Parathyroid adenoma (tissue), 2 donors: ENCODE measurements around the gene REG3A.
A peak's percentile ranks its signal among the peaks of the same experiment; 100 is the strongest.

Experiments
- H2AFZ ChIP-seq: fragments of 300-600 bp; sonication (generic); one replicate; pipeline ENCODE4 v1.7.0; 2017; ENCODE audit warnings: antibody characterized with exemption, mild to moderate bottlenecking
- H3K27ac ChIP-seq: fragments of 300-600 bp; sonication (generic); one replicate; pipeline ENCODE4 v1.7.0; 2017
- H3K27me3 ChIP-seq: fragments of 300-600 bp; sonication (generic); one replicate; pipeline ENCODE4 v1.7.0; 2017; ENCODE audit warnings: low read length; ENCODE audit not compliant: control insufficient read depth, insufficient read depth
- H3K36me3 ChIP-seq: fragments of 300-600 bp; sonication (generic); one replicate; pipeline ENCODE4 v1.7.0; 2017; ENCODE audit warnings: low read length; ENCODE audit not compliant: control insufficient read depth, insufficient read depth
- H3K4me1 ChIP-seq: fragments of 300-600 bp; sonication (generic); one replicate; pipeline ENCODE4 v1.7.0; 2017; ENCODE audit warnings: control low read depth
- H3K4me2 ChIP-seq: fragments of 300-600 bp; sonication (generic); one replicate; pipeline ENCODE4 v1.7.0; 2017; ENCODE audit warnings: low read length
- H3K4me3 ChIP-seq: fragments of 300-600 bp; sonication (generic); one replicate; pipeline ENCODE4 v1.7.0; 2017; ENCODE audit warnings: low read depth, low read length
- H3K79me2 ChIP-seq: fragments of 300-600 bp; sonication (generic); one replicate; pipeline ENCODE4 v1.7.0; 2017; ENCODE audit warnings: control low read depth
- H3K9ac ChIP-seq: fragments of 300-600 bp; sonication (generic); one replicate; pipeline ENCODE4 v1.7.0; 2017; ENCODE audit warnings: mild to moderate bottlenecking
- H3K9me3 ChIP-seq: fragments of 300-600 bp; sonication (generic); one replicate; pipeline ENCODE4 v1.7.0; 2017; ENCODE audit warnings: low read length; ENCODE audit not compliant: control insufficient read depth
- CTCF ChIP-seq: fragments of 300-600 bp; sonication (generic); IDR thresholded peaks from one replicate; pipeline ENCODE4 v1.7.0; 2017; ENCODE audit warnings: antibody characterized with exemption, mild to moderate bottlenecking
- donor health status: primary hyperparathyroidism.

The REG3A gene

GRCh38 chr2:79125721-79125985 is 33.9 kb downstream of the REG3A start:
- Histone ChIP-seq H3K4me2 (no peak overlapping the region), H2AFZ (no peak overlapping the region), H3K36me3 (no peaks in the 10 kb centered on the region), H3K4me1 (peaks cover 4% of the 10 kb centered on the region), H3K9ac (no peak overlapping the region), H3K27me3 (no peaks in the 10 kb centered on the region), H3K27ac (no peak overlapping the region), H3K9me3 (no peaks in the 10 kb centered on the region), H3K4me3 (no peak overlapping the region), H3K79me2 (no peaks in the 10 kb centered on the region)
- TF ChIP-seq CTCF = no peak

GRCh38 chr2:79124907-79125720 is 34.4 kb downstream of the REG3A start:
- Histone ChIP-seq H3K4me3 (no peak overlapping the region), H3K36me3 (no peaks in the 10 kb centered on the region), H3K9ac (no peak overlapping the region), H3K4me1 (no peaks in the 10 kb centered on the region), H3K4me2 (no peak overlapping the region), H3K27me3 (no peaks in the 10 kb centered on the region), H3K27ac (no peak overlapping the region), H3K9me3 (no peaks in the 10 kb centered on the region), H2AFZ (peak overlapping the region; percentile 17), H3K79me2 (no peaks in the 10 kb centered on the region)
- TF ChIP-seq CTCF = no peak

- Histone ChIP-seq H3K4me3 (no peak overlapping the region), H3K27ac (no peak overlapping the region), H3K9me3 (no peaks in the 10 kb centered on the region), H3K4me2 (no peak overlapping the region), H3K9ac (no peak overlapping the region), H3K4me1 (no peaks in the 10 kb centered on the region), H3K27me3 (no peaks in the 10 kb centered on the region), H3K79me2 (no peaks in the 10 kb centered on the region), H3K36me3 (no peaks in the 10 kb centered on the region), H2AFZ (no peak overlapping the region)
- TF ChIP-seq CTCF = no peak
Measured at GRCh38 chr2:79122676-79123075, 36.9 kb downstream of the REG3A start.

GRCh38 chr2:79120194-79120713 is 39.3 kb downstream of the REG3A start, which contains the start of gene REG1A:
Gene REG1A (plus strand): TSS chr2:79120488. CDS start chr2:79120862, 374 bp downstream.
- Histone ChIP-seq H3K9me3 (no peaks in the 10 kb centered on the region), H3K79me2 (no peaks in the 10 kb centered on the region), H3K4me2 (no peak within 1 kb of the TSS), H3K4me3 (no peak within 1 kb of the TSS), H3K27ac (no peak within 1 kb of the TSS), H2AFZ (no peak within 1 kb of the TSS), H3K4me1 (no peaks in the 10 kb centered on the region), H3K9ac (no peak within 1 kb of the TSS), H3K27me3 (no peaks in the 10 kb centered on the region), H3K36me3 (no peaks in the 10 kb centered on the region)
- no peak for TF ChIP-seq CTCF
